ENCODE data around the gene PSENEN. TPM values are rescaled to one million over a fixed set of nuclear protein-coding genes. Genes with fewer than 3 reads are reported as not detected.

Gene PSENEN
- total and polyA plus RNA-seq, 2 of the 8 experiments (the other 6 are each of a cell fraction or from before 2014, with no cell fraction given) = 66.7 to 75.3 TPM

DNA sequence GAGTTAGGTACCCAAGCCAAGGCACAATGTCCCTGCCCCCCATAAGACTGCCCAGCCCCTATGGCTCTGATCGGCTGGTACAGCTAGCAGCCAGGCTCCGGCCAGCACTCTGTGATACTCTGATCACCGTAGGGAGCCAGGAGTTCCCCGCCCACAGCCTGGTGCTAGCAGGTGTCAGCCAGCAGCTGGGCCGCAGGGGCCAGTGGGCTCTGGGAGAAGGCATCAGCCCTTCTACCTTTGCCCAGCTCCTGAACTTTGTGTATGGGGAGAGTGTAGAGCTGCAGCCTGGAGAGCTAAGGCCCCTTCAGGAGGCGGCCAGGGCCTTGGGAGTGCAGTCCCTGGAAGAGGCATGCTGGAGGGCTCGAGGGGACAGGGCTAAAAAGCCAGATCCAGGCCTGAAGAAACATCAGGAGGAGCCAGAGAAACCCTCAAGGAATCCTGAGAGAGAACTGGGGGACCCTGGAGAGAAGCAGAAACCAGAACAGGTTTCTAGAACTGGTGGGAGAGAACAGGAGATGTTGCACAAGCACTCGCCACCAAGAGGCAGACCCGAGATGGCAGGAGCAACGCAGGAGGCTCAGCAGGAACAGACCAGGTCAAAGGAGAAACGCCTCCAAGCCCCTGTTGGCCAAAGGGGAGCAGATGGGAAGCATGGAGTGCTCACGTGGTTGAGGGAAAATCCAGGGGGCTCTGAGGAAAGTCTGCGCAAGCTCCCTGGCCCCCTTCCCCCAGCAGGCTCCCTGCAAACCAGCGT, 30.7 kb upstream of the PSENEN start (continued):
- TF ChIP-seq, protein P1, sequence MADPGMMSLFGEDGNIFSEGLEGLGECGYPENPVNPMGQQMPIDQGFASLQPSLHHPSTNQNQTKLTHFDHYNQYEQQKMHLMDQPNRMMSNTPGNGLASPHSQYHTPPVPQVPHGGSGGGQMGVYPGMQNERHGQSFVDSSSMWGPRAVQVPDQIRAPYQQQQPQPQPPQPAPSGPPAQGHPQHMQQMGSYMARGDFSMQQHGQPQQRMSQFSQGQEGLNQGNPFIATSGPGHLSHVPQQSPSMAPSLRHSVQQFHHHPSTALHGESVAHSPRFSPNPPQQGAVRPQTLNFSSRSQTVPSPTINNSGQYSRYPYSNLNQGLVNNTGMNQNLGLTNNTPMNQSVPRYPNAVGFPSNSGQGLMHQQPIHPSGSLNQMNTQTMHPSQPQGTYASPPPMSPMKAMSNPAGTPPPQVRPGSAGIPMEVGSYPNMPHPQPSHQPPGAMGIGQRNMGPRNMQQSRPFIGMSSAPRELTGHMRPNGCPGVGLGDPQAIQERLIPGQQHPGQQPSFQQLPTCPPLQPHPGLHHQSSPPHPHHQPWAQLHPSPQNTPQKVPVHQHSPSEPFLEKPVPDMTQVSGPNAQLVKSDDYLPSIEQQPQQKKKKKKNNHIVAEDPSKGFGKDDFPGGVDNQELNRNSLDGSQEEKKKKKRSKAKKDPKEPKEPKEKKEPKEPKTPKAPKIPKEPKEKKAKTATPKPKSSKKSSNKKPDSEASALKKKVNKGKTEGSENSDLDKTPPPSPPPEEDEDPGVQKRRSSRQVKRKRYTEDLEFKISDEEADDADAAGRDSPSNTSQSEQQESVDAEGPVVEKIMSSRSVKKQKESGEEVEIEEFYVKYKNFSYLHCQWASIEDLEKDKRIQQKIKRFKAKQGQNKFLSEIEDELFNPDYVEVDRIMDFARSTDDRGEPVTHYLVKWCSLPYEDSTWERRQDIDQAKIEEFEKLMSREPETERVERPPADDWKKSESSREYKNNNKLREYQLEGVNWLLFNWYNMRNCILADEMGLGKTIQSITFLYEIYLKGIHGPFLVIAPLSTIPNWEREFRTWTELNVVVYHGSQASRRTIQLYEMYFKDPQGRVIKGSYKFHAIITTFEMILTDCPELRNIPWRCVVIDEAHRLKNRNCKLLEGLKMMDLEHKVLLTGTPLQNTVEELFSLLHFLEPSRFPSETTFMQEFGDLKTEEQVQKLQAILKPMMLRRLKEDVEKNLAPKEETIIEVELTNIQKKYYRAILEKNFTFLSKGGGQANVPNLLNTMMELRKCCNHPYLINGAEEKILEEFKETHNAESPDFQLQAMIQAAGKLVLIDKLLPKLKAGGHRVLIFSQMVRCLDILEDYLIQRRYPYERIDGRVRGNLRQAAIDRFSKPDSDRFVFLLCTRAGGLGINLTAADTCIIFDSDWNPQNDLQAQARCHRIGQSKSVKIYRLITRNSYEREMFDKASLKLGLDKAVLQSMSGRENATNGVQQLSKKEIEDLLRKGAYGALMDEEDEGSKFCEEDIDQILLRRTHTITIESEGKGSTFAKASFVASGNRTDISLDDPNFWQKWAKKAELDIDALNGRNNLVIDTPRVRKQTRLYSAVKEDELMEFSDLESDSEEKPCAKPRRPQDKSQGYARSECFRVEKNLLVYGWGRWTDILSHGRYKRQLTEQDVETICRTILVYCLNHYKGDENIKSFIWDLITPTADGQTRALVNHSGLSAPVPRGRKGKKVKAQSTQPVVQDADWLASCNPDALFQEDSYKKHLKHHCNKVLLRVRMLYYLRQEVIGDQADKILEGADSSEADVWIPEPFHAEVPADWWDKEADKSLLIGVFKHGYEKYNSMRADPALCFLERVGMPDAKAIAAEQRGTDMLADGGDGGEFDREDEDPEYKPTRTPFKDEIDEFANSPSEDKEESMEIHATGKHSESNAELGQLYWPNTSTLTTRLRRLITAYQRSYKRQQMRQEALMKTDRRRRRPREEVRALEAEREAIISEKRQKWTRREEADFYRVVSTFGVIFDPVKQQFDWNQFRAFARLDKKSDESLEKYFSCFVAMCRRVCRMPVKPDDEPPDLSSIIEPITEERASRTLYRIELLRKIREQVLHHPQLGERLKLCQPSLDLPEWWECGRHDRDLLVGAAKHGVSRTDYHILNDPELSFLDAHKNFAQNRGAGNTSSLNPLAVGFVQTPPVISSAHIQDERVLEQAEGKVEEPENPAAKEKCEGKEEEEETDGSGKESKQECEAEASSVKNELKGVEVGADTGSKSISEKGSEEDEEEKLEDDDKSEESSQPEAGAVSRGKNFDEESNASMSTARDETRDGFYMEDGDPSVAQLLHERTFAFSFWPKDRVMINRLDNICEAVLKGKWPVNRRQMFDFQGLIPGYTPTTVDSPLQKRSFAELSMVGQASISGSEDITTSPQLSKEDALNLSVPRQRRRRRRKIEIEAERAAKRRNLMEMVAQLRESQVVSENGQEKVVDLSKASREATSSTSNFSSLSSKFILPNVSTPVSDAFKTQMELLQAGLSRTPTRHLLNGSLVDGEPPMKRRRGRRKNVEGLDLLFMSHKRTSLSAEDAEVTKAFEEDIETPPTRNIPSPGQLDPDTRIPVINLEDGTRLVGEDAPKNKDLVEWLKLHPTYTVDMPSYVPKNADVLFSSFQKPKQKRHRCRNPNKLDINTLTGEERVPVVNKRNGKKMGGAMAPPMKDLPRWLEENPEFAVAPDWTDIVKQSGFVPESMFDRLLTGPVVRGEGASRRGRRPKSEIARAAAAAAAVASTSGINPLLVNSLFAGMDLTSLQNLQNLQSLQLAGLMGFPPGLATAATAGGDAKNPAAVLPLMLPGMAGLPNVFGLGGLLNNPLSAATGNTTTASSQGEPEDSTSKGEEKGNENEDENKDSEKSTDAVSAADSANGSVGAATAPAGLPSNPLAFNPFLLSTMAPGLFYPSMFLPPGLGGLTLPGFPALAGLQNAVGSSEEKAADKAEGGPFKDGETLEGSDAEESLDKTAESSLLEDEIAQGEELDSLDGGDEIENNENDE (IDR thresholded peaks at IDR 0.05; ENCODE audit: insufficient replicate concordance, low read length) = no peak
- TF ChIP-seq KDM5A (IDR thresholded peaks at IDR 0.05; ENCODE audit: low read length) (no peak), CREB1 (IDR thresholded peaks at IDR 0.05) (no peak), PHF8 (conservative IDR thresholded peaks at IDR 0.05; ENCODE audit: low read depth, low read length) (no peak), YY1 (IDR thresholded peaks at IDR 0.05; ENCODE audit: low read depth, low read length) (no peak), SIN3A (conservative IDR thresholded peaks at IDR 0.05 in 1 of 2, IDR thresholded peaks at IDR 0.05 in 1 of 2; ENCODE audit: low read depth in 1 of 2, low read length in 2 of 2) (no peak), NRF1 (IDR thresholded peaks at IDR 0.05; ENCODE audit: low read depth, low read length) (no peak), RFX5 (IDR thresholded peaks at IDR 0.05; ENCODE audit: borderline replicate concordance, low read depth, low read length) (no peak), EGR1 (IDR thresholded peaks at IDR 0.05; ENCODE audit: borderline replicate concordance, low read depth, low read length) (no peak), SP2 (IDR thresholded peaks at IDR 0.05; ENCODE audit: low read length) (no peak), MAFK (IDR thresholded peaks at IDR 0.05; ENCODE audit: low read depth, low read length) (no peak)

Data from H1 (cell line).